Fibroblast of lung (primary cell): ENCODE measurements around the gene KIAA1217. TPM values are rescaled to one million over a fixed set of nuclear protein-coding genes. Genes with fewer than 3 reads are reported as not detected.

ENCODE experiments used
- DNase-seq, 2 donors: peaks; one replicate each; pipeline versions ENCODE4 v3.0.0 to v3.0.0-alpha.2; 2010; ENCODE audit warnings: low read depth in 2 of 2
- H2AFZ ChIP-seq: 2 replicates; pipeline ENCODE4 v1.5.1; 2012; ENCODE audit warnings: low read length, control low read depth, inconsistent platforms
- H3K27ac ChIP-seq: 2 replicates; pipeline ENCODE4 v1.5.1; 2011; ENCODE audit warnings: low read length, control low read depth; ENCODE audit not compliant: insufficient read depth
- H3K27me3 ChIP-seq: 2 replicates; pipeline ENCODE4 v1.5.1; 2011; ENCODE audit warnings: mild to moderate bottlenecking, low read length; ENCODE audit not compliant: control insufficient read depth, insufficient read depth
- H3K36me3 ChIP-seq: 2 replicates; pipeline ENCODE4 v1.5.1; 2011; ENCODE audit warnings: low read length; ENCODE audit not compliant: control insufficient read depth, insufficient read depth
- H3K4me1 ChIP-seq: 2 replicates; pipeline ENCODE4 v1.5.1; 2011; ENCODE audit warnings: low read length; ENCODE audit not compliant: control insufficient read depth, insufficient read depth; ENCODE audit errors: extremely low read depth
- H3K4me2 ChIP-seq: 2 replicates; pipeline ENCODE4 v1.5.1; 2011; ENCODE audit warnings: low read length, control low read depth; ENCODE audit not compliant: insufficient read depth; ENCODE audit errors: extremely low read depth
- H3K4me3 ChIP-seq, 4 experiments: fragments of 200-600 bp in 1 of 4; sonication (generic) in 1 of 4; replicated peaks in 1 of 4; 2 replicates each; pipeline ENCODE4 v1.5.1; 2011 to 2016; ENCODE audit warnings: low read length in 4 of 4, low read depth in 3 of 4, mild to moderate bottlenecking in 3 of 4, control low read depth in 2 of 4, inconsistent platforms in 1 of 4, mixed read lengths in 1 of 4; ENCODE audit not compliant: insufficient read depth in 1 of 4; ENCODE audit errors: control extremely low read depth in 1 of 4
- H3K79me2 ChIP-seq: 2 replicates; pipeline ENCODE4 v1.5.1; 2012; ENCODE audit warnings: mild to moderate bottlenecking, low read length, inconsistent platforms; ENCODE audit not compliant: control insufficient read depth, insufficient read depth
- H3K9ac ChIP-seq: 2 replicates; pipeline ENCODE4 v1.5.1; 2011; ENCODE audit warnings: mild to moderate bottlenecking, low read length, control low read depth; ENCODE audit not compliant: insufficient read depth
- H3K9me3 ChIP-seq: 2 replicates; pipeline ENCODE4 v1.5.1; 2012; ENCODE audit warnings: low read depth, low read length; ENCODE audit not compliant: control insufficient read depth, insufficient read depth
- H4K20me1 ChIP-seq: 2 replicates; pipeline ENCODE4 v1.5.1; 2011; ENCODE audit warnings: low read length; ENCODE audit not compliant: control insufficient read depth, insufficient read depth; ENCODE audit errors: extremely low read depth
- CTCF ChIP-seq, 2 donors: IDR thresholded peaks in 1 of 2; conservative IDR thresholded peaks in 1 of 2; 1 replicate in 1 of 2; 2 replicates in 1 of 2; pipeline ENCODE4 v1.5.1; 2011 to 2012; ENCODE audit warnings: low read length in 2 of 2, control low read depth in 1 of 2, inconsistent platforms in 1 of 2, low read depth in 1 of 2, mild to moderate bottlenecking in 1 of 2
- EZH2 ChIP-seq: IDR thresholded peaks from 2 replicates; pipeline ENCODE4 v1.5.1; 2012; ENCODE audit warnings: low read length, control low read depth, mild to moderate bottlenecking; ENCODE audit errors: missing control alignments
- polyA plus RNA-seq, 2 donors: library from polyadenylated mRNA; depleted of rRNA in 1 of 2; stranded (reverse) in 1 of 2; unstranded in 1 of 2; fragments of >200 nt; gene quantifications; 2 replicates each; pipeline ENCODE4 v1.2.1, GENCODE V29; 2011 to 2012; ENCODE audit warnings: missing spikeins in 1 of 2
- total RNA-seq: library from RNA; depleted of rRNA; stranded (reverse); fragments of >200 nt; gene quantifications from 2 replicates; pipeline ENCODE4 v1.2.1, GENCODE V29; 2014

Gene KIAA1217
- total and polyA plus RNA-seq, 2 donors (not counting 1 experiment from before 2014, with no cell fraction given) = 0.92 to 1.5 TPM

- Histone ChIP-seq H3K27me3 (no peaks in the 10 kb centered on the region), H3K36me3 (no peaks in the 10 kb centered on the region), H3K79me2 (no peaks in the 10 kb centered on the region), H3K4me2 (no peak overlapping the region), H3K9ac (no peak overlapping the region), H4K20me1 (no peaks in the 10 kb centered on the region), H2AFZ (no peak overlapping the region), H3K27ac (no peak overlapping the region), H3K4me1 (no peaks in the 10 kb centered on the region), H3K4me3 (no peak overlapping the region), H3K9me3 (no peaks in the 10 kb centered on the region)
- TF ChIP-seq EZH2 (no peak), CTCF (conservative IDR thresholded peaks at IDR 0.05 in 1 of 2, IDR thresholded peaks at IDR 0.05 in 1 of 2; ENCODE audit: low read depth in 1 of 2, low read length in 2 of 2) (no peak)
- DNase-seq = no peak
Observed at GRCh38 chr10:24554036-24554435, 345.1 kb downstream of the KIAA1217 start.

GRCh38 chr10:24556126-24556749 lies 347.3 kb downstream of the KIAA1217 start:
- Histone ChIP-seq H3K27me3 (peaks cover 3% of the 10 kb centered on the region), H3K27ac (no peak overlapping the region), H3K9ac (no peak overlapping the region), H3K79me2 (no peaks in the 10 kb centered on the region), H3K36me3 (no peaks in the 10 kb centered on the region), H3K9me3 (no peaks in the 10 kb centered on the region), H2AFZ (no peak overlapping the region), H3K4me1 (no peaks in the 10 kb centered on the region), H4K20me1 (no peaks in the 10 kb centered on the region), H3K4me2 (no peak overlapping the region), H3K4me3 (no peak overlapping the region)
- TF ChIP-seq EZH2 (no peak), CTCF (conservative IDR thresholded peaks at IDR 0.05 in 1 of 2, IDR thresholded peaks at IDR 0.05 in 1 of 2; ENCODE audit: low read depth in 1 of 2, low read length in 2 of 2) (no peak)
- DNase-seq = peak in 1 of 2 donors; percentile 13

GRCh38 chr10:24556750-24557742 lies 348.1 kb downstream of the KIAA1217 start:
- Histone ChIP-seq H2AFZ (no peak overlapping the region), H3K9me3 (no peaks in the 10 kb centered on the region), H3K4me3 (no peak overlapping the region), H3K27ac (no peak overlapping the region), H3K4me2 (no peak overlapping the region), H3K36me3 (no peaks in the 10 kb centered on the region), H4K20me1 (no peaks in the 10 kb centered on the region), H3K9ac (no peak overlapping the region), H3K4me1 (no peaks in the 10 kb centered on the region), H3K27me3 (peaks cover 3% of the 10 kb centered on the region), H3K79me2 (no peaks in the 10 kb centered on the region)
- DNase-seq = peak; percentile 73 to 84
- peak; percentile 64 to 78 for TF ChIP-seq CTCF (conservative IDR thresholded peaks at IDR 0.05 in 1 of 2, IDR thresholded peaks at IDR 0.05 in 1 of 2; ENCODE audit: low read depth in 1 of 2, low read length in 2 of 2)
- TF ChIP-seq EZH2 = no peak
